HepG2 (cell line): ENCODE data around the gene SART1. TPM values are rescaled to one million over a fixed set of nuclear protein-coding genes. Genes with fewer than 3 reads are reported as not detected.
A peak's percentile ranks its signal among the peaks of the same experiment; 100 is the strongest.

Source experiments
- ARNT2 ChIP-seq: sonication (generic); formaldehyde crosslinking; IDR thresholded peaks from 2 replicates; pipeline ENCODE4 v1.8.0; 2022; ENCODE audit warnings: mild to moderate bottlenecking, low read depth, missing genetic modification reagents, moderate library complexity
- ATF3 ChIP-seq: sonication (generic); formaldehyde crosslinking; IDR thresholded peaks from 2 replicates; pipeline ENCODE4 v1.4.0; 2020; ENCODE audit warnings: missing genetic modification reagents
- CEBPB ChIP-seq: IDR thresholded peaks from 2 replicates; pipeline ENCODE4 v1.6.1; 2011; ENCODE audit warnings: low read depth, low read length, improper control_type of control experiment, borderline replicate concordance
- ELF3 ChIP-seq: IDR thresholded peaks from 2 replicates; pipeline ENCODE4 v1.6.1; 2016; ENCODE audit warnings: missing genetic modification reagents, missing compliant biosample characterization
- HNRNPK ChIP-seq: fragments of 200-400 bp; formaldehyde crosslinking; IDR thresholded peaks from 2 replicates; pipeline ENCODE4 v1.6.1; 2018; ENCODE audit warnings: low read length, low read depth, moderate library complexity, mild to moderate bottlenecking; ENCODE audit not compliant: poor library complexity, severe bottlenecking
- KAT8 ChIP-seq: IDR thresholded peaks from 2 replicates; pipeline ENCODE4 v1.6.1; 2016; ENCODE audit warnings: missing genetic modification reagents, missing compliant biosample characterization
- NCOA5 ChIP-seq: sonication (generic); formaldehyde crosslinking; IDR thresholded peaks from 2 replicates; pipeline ENCODE4 v1.4.0; 2020; ENCODE audit warnings: missing genetic modification reagents
- RFX5 ChIP-seq: IDR thresholded peaks from 2 replicates; pipeline ENCODE4 v1.6.1; 2011; ENCODE audit warnings: low read depth, low read length, improper control_type of control experiment
- SKIL ChIP-seq: sonication (generic); formaldehyde crosslinking; IDR thresholded peaks from 2 replicates; pipeline ENCODE4 v1.8.0; 2022; ENCODE audit warnings: missing genetic modification reagents, mild to moderate bottlenecking, moderate library complexity, borderline replicate concordance
- SYNCRIP ChIP-seq: fragments of 200-400 bp; formaldehyde crosslinking; IDR thresholded peaks from 2 replicates; pipeline ENCODE4 v1.6.1; 2018; ENCODE audit warnings: mild to moderate bottlenecking, low read depth, low read length; ENCODE audit not compliant: insufficient read depth
- ZFP36L1 ChIP-seq: sonication (generic); formaldehyde crosslinking; IDR thresholded peaks from 2 replicates; pipeline ENCODE4 v1.8.0; 2022; ENCODE audit warnings: mild to moderate bottlenecking, missing genetic modification reagents, moderate library complexity
- ZNF274 ChIP-seq: sonication (generic); formaldehyde crosslinking; IDR thresholded peaks from 2 replicates; pipeline ENCODE4 v1.5.1; 2020; ENCODE audit warnings: mild to moderate bottlenecking, missing genetic modification reagents
- ZNF441 ChIP-seq: sonication (generic); formaldehyde crosslinking; IDR thresholded peaks from 2 replicates; pipeline ENCODE4 v1.7.0; 2021; ENCODE audit warnings: missing genetic modification reagents, borderline replicate concordance
- ZNF446 ChIP-seq: sonication (generic); formaldehyde crosslinking; IDR thresholded peaks from 2 replicates; pipeline ENCODE4 v1.5.0; 2020; ENCODE audit warnings: mild to moderate bottlenecking, missing genetic modification reagents
- ZNF598 ChIP-seq: sonication (generic); formaldehyde crosslinking; IDR thresholded peaks from 2 replicates; pipeline ENCODE4 v1.5.1; 2020; ENCODE audit warnings: mild to moderate bottlenecking, missing genetic modification reagents, borderline replicate concordance
- polyA plus RNA-seq, 8 experiments: library from polyadenylated mRNA; depleted of rRNA in 3 of 8; stranded (reverse) in 7 of 8; unstranded in 1 of 8; fragments of >200 nt; fragmentation: Illumina TruSeq in 4 of 8; extraction: Trizol in 4 of 8; gene quantifications; 2 replicates each; pipeline versions ENCODE4 v1.2.1 to v1.2.3, GENCODE V29; 2011 to 2016; ENCODE audit warnings: low read depth in 4 of 8, missing spikeins in 1 of 8, mixed read lengths in 1 of 8; ENCODE audit not compliant: insufficient read depth in 1 of 8
- total RNA-seq, 5 experiments: library from RNA; depleted of rRNA; stranded (reverse); fragments of >200 nt; fragmentation: Illumina TruSeq; extraction: Trizol; gene quantifications; 2 replicates each; pipeline ENCODE4 v1.2.3, GENCODE V29; 2016; ENCODE audit warnings: low read depth in 1 of 5
- TF ChIP-seq, protein P1 (sequence below), 2 experiments: fragments of 450-650 bp in 1 of 2; sonication (generic) in 1 of 2; formaldehyde crosslinking; IDR thresholded peaks; 2 replicates each; pipeline versions ENCODE4 v1.5.0 to v1.8.0; 2020 to 2022; ENCODE audit warnings: mild to moderate bottlenecking in 1 of 2, missing genetic modification reagents in 1 of 2
- TF ChIP-seq, protein P2 (sequence below): sonication (generic); formaldehyde crosslinking; IDR thresholded peaks from one replicate; pipeline ENCODE4 v1.5.1; 2020; ENCODE audit warnings: mild to moderate bottlenecking, missing genetic modification reagents; ENCODE audit errors: not compliant biosample characterization

SART1 gene
- total and polyA plus RNA-seq, 2 of the 13 experiments (the other 11 are each of a cell fraction or from before 2014, with no cell fraction given): 11.3 to 22.5 TPM

DNA sequence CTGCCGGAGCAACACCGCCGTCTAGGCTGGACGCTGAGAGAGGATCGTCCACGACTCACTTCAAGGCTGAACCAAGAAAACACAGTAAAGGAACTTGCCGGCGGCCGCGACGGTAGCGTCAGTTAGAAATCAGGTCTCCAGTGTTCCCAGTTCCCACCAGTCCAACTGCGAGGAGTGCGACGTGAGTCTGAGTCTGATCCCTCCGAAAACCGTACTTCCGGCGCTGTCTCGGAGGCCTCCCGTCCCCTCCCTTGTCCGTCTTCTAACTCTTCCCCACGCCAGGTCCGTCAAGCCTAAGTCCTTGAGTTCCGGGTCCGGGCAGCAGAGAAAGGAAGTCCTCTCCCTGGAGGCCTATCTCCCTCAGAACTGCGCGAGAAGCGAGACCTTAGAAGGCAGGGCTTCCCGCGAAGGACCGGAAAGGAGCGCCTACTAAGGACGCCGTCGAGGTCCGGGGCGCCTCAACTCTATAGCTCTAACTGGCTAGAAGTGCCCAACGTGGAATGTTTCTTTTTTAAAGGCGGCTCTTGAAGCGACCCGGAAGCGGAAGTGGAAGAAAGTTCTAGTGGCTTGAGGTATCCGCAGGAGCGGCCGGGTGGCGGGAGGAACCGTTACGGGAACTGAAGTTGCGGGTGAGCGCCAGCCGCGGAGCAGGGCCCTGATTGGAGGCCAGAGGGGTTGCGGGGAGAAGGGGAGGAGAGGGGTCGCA, 40.6 kb downstream of the SART1 start, which contains the start of the genes BANF1 and EIF1AD (continued):
- TF ChIP-seq SKIL: no peak
- TF ChIP-seq RFX5: no peak
- 0 out of 2 replicates have a peak, but pooled peaks have one; percentile 65 for TF ChIP-seq ZFP36L1
- TF ChIP-seq NCOA5 (CRISPR knock-in tag): no peak
- TF ChIP-seq ARNT2: peak; percentile 52; the same call in 1 of the 2 replicates
- TF ChIP-seq ZNF598 (CRISPR knock-in tag): peak; percentile 89; the same call in 1 of the 2 replicates
- peak; percentile 48 for TF ChIP-seq ATF3 (CRISPR knock-in tag)
- peak; percentile 34; the same call in 1 of the 2 replicates for TF ChIP-seq ZNF441
- no peak for TF ChIP-seq CEBPB
- TF ChIP-seq ZNF274 (CRISPR knock-in tag): peak; percentile 84; the same call in 1 of the 2 replicates
- peak; percentile 88 for TF ChIP-seq ELF3 (CRISPR knock-in tag)
- TF ChIP-seq, protein P1, sequence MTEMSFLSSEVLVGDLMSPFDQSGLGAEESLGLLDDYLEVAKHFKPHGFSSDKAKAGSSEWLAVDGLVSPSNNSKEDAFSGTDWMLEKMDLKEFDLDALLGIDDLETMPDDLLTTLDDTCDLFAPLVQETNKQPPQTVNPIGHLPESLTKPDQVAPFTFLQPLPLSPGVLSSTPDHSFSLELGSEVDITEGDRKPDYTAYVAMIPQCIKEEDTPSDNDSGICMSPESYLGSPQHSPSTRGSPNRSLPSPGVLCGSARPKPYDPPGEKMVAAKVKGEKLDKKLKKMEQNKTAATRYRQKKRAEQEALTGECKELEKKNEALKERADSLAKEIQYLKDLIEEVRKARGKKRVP (CRISPR knock-in tag; IDR thresholded peaks at IDR 0.05): peak in 1 of 2 experiments; percentile 37; a peak in 1 of 4 replicates
- TF ChIP-seq, protein P2, sequence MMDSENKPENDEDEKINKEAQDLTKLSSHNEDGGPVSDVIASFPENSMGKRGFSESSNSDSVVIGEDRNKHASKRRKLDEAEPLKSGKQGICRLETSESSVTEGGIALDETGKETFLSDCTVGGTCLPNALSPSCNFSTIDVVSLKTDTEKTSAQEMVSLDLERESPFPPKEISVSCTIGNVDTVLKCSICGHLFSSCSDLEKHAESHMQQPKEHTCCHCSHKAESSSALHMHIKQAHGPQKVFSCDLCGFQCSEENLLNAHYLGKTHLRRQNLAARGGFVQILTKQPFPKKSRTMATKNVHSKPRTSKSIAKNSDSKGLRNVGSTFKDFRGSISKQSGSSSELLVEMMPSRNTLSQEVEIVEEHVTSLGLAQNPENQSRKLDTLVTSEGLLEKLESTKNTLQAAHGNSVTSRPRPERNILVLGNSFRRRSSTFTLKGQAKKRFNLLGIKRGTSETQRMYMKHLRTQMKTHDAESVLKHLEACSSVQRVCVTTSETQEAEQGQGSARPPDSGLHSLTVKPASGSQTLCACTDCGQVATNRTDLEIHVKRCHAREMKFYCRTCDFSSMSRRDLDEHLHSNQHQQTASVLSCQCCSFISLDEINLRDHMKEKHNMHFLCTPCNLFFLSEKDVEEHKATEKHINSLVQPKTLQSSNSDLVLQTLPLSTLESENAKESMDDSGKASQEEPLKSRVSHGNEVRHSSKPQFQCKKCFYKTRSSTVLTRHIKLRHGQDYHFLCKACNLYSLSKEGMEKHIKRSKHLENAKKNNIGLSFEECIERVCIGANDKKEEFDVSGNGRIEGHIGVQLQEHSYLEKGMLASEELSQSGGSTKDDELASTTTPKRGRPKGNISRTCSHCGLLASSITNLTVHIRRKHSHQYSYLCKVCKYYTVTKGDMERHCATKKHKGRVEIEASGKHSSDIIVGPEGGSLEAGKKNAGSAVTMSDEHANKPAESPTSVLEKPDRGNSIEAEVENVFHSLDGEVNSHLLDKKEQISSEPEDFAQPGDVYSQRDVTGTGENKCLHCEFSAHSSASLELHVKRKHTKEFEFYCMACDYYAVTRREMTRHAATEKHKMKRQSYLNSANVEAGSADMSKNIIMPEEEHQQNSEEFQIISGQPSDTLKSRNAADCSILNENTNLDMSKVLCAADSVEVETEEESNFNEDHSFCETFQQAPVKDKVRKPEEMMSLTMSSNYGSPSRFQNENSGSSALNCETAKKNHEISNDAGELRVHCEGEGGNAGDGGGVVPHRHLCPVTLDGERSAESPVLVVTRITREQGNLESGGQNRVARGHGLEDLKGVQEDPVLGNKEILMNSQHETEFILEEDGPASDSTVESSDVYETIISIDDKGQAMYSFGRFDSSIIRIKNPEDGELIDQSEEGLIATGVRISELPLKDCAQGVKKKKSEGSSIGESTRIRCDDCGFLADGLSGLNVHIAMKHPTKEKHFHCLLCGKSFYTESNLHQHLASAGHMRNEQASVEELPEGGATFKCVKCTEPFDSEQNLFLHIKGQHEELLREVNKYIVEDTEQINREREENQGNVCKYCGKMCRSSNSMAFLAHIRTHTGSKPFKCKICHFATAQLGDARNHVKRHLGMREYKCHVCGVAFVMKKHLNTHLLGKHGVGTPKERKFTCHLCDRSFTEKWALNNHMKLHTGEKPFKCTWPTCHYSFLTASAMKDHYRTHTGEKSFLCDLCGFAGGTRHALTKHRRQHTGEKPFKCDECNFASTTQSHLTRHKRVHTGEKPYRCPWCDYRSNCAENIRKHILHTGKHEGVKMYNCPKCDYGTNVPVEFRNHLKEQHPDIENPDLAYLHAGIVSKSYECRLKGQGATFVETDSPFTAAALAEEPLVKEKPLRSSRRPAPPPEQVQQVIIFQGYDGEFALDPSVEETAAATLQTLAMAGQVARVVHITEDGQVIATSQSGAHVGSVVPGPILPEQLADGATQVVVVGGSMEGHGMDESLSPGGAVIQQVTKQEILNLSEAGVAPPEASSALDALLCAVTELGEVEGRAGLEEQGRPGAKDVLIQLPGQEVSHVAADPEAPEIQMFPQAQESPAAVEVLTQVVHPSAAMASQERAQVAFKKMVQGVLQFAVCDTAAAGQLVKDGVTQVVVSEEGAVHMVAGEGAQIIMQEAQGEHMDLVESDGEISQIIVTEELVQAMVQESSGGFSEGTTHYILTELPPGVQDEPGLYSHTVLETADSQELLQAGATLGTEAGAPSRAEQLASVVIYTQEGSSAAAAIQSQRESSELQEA (CRISPR knock-in tag): peak; percentile 88
- no peak for TF ChIP-seq HNRNPK
- no peak; the same call in 1 of the 2 replicates for TF ChIP-seq ZNF446 (CRISPR knock-in tag)
- TF ChIP-seq KAT8 (CRISPR knock-in tag): peak; percentile 99
- no peak for TF ChIP-seq SYNCRIP
